Measurements from ENCODE around the gene MTRF1. TPM values are rescaled to one million over a fixed set of nuclear protein-coding genes. Genes with fewer than 3 reads are reported as not detected.

The MTRF1 gene
- total and polyA plus RNA-seq, 7 experiments from 2014 or later: 11.8 to 38.2 (median 22.7) TPM

- ChIA-PET POLR2A (no interaction called here), CTCF (no interaction called here)
- DNase-seq (no peak), ATAC-seq (no peak)
- Mint-ChIP-seq H3K4me3 (no peak overlapping the region), H3K27ac (no peak overlapping the region), H3K36me3 (peaks cover 3 to 28% (median 18%) of the 10 kb centered on the region in 5 donors), H3K27me3 (peaks cover 0 to 3% (median 0%) of the 10 kb centered on the region in 5 donors), H3K4me1 (peaks cover 0 to 4% (median 0%) of the 10 kb centered on the region in 7 donors), H3K9me3 (peaks cover 0 to 41% (median 16%) of the 10 kb centered on the region in 11 donors)
- Histone ChIP-seq H3K4me3 (ENCODE audit: low read length) (no peak overlapping the region), H3K36me3 (ENCODE audit: control insufficient read depth in 2 of 3, insufficient read depth in 3 of 3, low read length in 3 of 3) (no peaks in the 10 kb centered on the region), H3K27ac (ENCODE audit: low read depth, low read length) (no peak overlapping the region), H3K9me3 (ENCODE audit: control insufficient read depth in 2 of 3, low read length in 3 of 3) (peaks cover 0 to 4% (median 0%) of the 10 kb centered on the region in 3 experiments), H3K27me3 (ENCODE audit: control insufficient read depth in 2 of 2, insufficient read depth in 2 of 2, low read length in 2 of 2) (no peaks in the 10 kb centered on the region), H3K4me1 (ENCODE audit: control insufficient read depth in 2 of 2, insufficient read depth in 2 of 2, low read length in 2 of 2) (no peaks in the 10 kb centered on the region)
- intact Hi-C loops (cut with micrococcal nuclease): no loop called here
Observed at GRCh38 chr13:41212881-41213280, 50.5 kb downstream of the MTRF1 start.

DNA sequence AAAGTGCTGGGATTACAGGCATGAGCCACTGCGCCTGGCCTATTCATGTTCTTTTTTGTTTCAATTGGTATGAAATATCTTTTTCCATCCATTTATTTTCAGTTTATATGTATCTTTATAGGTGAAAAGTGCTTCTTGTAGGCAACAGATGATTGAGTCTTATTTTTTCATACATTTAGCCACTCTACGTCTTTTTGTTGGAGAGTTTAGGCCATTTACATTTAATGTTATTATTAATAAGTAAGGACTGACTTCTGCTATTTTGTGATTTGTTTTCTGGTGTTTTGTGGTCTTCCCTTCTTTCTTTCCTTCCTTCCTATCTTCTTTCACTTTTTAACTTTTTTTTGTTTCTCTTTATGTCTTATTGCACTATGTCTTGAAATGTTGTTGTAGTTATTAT, 52.3 kb downstream of the MTRF1 start:
- no peaks in the 10 kb centered on the region for H3K36me3 ChIP-seq (ENCODE audit: control insufficient read depth in 2 of 3, insufficient read depth in 3 of 3, low read length in 3 of 3)
- ChIA-PET CTCF (no interaction called here), POLR2A (no interaction called here)
- ATAC-seq (no peak), DNase-seq (no peak)
- intact Hi-C loops (cut with micrococcal nuclease): no loop called here
- H3K27me3 ChIP-seq (ENCODE audit: control insufficient read depth in 2 of 2, insufficient read depth in 2 of 2, low read length in 2 of 2): no peaks in the 10 kb centered on the region
- H3K4me3 ChIP-seq (ENCODE audit: low read length): no peak overlapping the region
- H3K4me3 Mint-ChIP-seq: no peak overlapping the region
- H3K36me3 Mint-ChIP-seq: peaks cover 3 to 28% (median 12%) of the 10 kb centered on the region in 5 donors
- H3K9me3 ChIP-seq (ENCODE audit: control insufficient read depth in 2 of 3, low read length in 3 of 3): peaks cover 0 to 4% (median 0%) of the 10 kb centered on the region in 3 experiments
- H3K27me3 Mint-ChIP-seq: peaks cover 0 to 7% (median 0%) of the 10 kb centered on the region in 5 donors
- peaks cover 0 to 44% (median 16%) of the 10 kb centered on the region in 11 donors for H3K9me3 Mint-ChIP-seq
- H3K4me1 Mint-ChIP-seq: peaks cover 0 to 5% (median 0%) of the 10 kb centered on the region in 7 donors
- H3K4me1 ChIP-seq (ENCODE audit: control insufficient read depth in 2 of 2, insufficient read depth in 2 of 2, low read length in 2 of 2): no peaks in the 10 kb centered on the region
- no peak overlapping the region for H3K27ac ChIP-seq (ENCODE audit: low read depth, low read length)
- no peak overlapping the region for H3K27ac Mint-ChIP-seq

- peaks cover 0 to 35% (median 15%) of the 10 kb centered on the region in 11 donors for H3K9me3 Mint-ChIP-seq
Observed at GRCh38 chr13:41206467-41206866, 56.9 kb downstream of the MTRF1 start.

GRCh38 chr13:41203810-41204209, 59.6 kb downstream of the MTRF1 start:
- no peaks in the 10 kb centered on the region for H3K36me3 ChIP-seq (ENCODE audit: control insufficient read depth in 2 of 3, insufficient read depth in 3 of 3, low read length in 3 of 3)
- H3K4me1 Mint-ChIP-seq: peaks cover 0 to 3% (median 0%) of the 10 kb centered on the region in 7 donors
- H3K36me3 Mint-ChIP-seq: no peaks in the 10 kb centered on the region
- no peaks in the 10 kb centered on the region for H3K27me3 ChIP-seq (ENCODE audit: control insufficient read depth in 2 of 2, insufficient read depth in 2 of 2, low read length in 2 of 2)
- peaks cover 0 to 13% (median 3%) of the 10 kb centered on the region in 11 donors for H3K9me3 Mint-ChIP-seq
- no peak overlapping the region for H3K4me3 ChIP-seq (ENCODE audit: low read length)
- H3K27ac ChIP-seq (ENCODE audit: low read depth, low read length): no peak overlapping the region
- no peaks in the 10 kb centered on the region for H3K4me1 ChIP-seq (ENCODE audit: control insufficient read depth in 2 of 2, insufficient read depth in 2 of 2, low read length in 2 of 2)
- H3K9me3 ChIP-seq (ENCODE audit: control insufficient read depth in 2 of 3, low read length in 3 of 3): no peaks in the 10 kb centered on the region
- ChIA-PET POLR2A (no interaction called here), CTCF (no interaction called here)
- H3K27ac Mint-ChIP-seq: no peak overlapping the region
- intact Hi-C loops (cut with micrococcal nuclease): no loop called here
- DNase-seq: no peak
- no peak overlapping the region for H3K4me3 Mint-ChIP-seq
- no peak for ATAC-seq
- peaks cover 0 to 7% (median 0%) of the 10 kb centered on the region in 5 donors for H3K27me3 Mint-ChIP-seq

More at GRCh38 chr13:41206467-41206866, 56.9 kb downstream of the MTRF1 start:
- POLR2A ChIA-PET: no interaction called here
- no peak overlapping the region for H3K27ac Mint-ChIP-seq
- H3K4me1 Mint-ChIP-seq: peaks cover 0 to 3% (median 0%) of the 10 kb centered on the region in 7 donors
- peaks cover 0 to 4% (median 0%) of the 10 kb centered on the region in 3 experiments for H3K9me3 ChIP-seq (ENCODE audit: control insufficient read depth in 2 of 3, low read length in 3 of 3)
- H3K36me3 Mint-ChIP-seq: peaks cover 0 to 15% (median 3%) of the 10 kb centered on the region in 5 donors
- H3K4me3 Mint-ChIP-seq: no peak overlapping the region
- DNase-seq (no peak), ATAC-seq (no peak)
- H3K36me3 ChIP-seq (ENCODE audit: control insufficient read depth in 2 of 3, insufficient read depth in 3 of 3, low read length in 3 of 3): no peaks in the 10 kb centered on the region
- no peak overlapping the region for H3K4me3 ChIP-seq (ENCODE audit: low read length)
- H3K27ac ChIP-seq (ENCODE audit: low read depth, low read length): no peak overlapping the region
- intact Hi-C loops (cut with micrococcal nuclease): no loop called here
- H3K4me1 ChIP-seq (ENCODE audit: control insufficient read depth in 2 of 2, insufficient read depth in 2 of 2, low read length in 2 of 2): no peaks in the 10 kb centered on the region
- no peaks in the 10 kb centered on the region for H3K27me3 ChIP-seq (ENCODE audit: control insufficient read depth in 2 of 2, insufficient read depth in 2 of 2, low read length in 2 of 2)
- H3K27me3 Mint-ChIP-seq: peaks cover 0 to 7% (median 0%) of the 10 kb centered on the region in 5 donors
- CTCF ChIA-PET: interaction anchor here (0.7 kb wide), 1 partner anchor 115 kb away, joined by 3 read pairs; no protein-coding TSS in a partner anchor

- no peaks in the 10 kb centered on the region for H3K36me3 Mint-ChIP-seq
- POLR2A ChIA-PET: interaction anchor here (0.8 to 0.9 kb wide), 2 partner anchors 65 to 128 kb away, joined by 3 to 5 read pairs; no protein-coding TSS in a partner anchor
- no peaks in the 10 kb centered on the region for H3K27me3 Mint-ChIP-seq
- Histone ChIP-seq H3K36me3 (ENCODE audit: control insufficient read depth in 2 of 3, insufficient read depth in 3 of 3, low read length in 3 of 3) (no peaks in the 10 kb centered on the region), H3K27ac (ENCODE audit: low read depth, low read length) (no peak overlapping the region), H3K4me1 (ENCODE audit: control insufficient read depth in 2 of 2, insufficient read depth in 2 of 2, low read length in 2 of 2) (no peaks in the 10 kb centered on the region), H3K4me3 (ENCODE audit: low read length) (no peak overlapping the region), H3K9me3 (ENCODE audit: control insufficient read depth in 2 of 3, low read length in 3 of 3) (no peaks in the 10 kb centered on the region), H3K27me3 (ENCODE audit: control insufficient read depth in 2 of 2, insufficient read depth in 2 of 2, low read length in 2 of 2) (no peaks in the 10 kb centered on the region)
- intact Hi-C loops (cut with micrococcal nuclease): no loop called here
- ATAC-seq: no peak
- peaks cover 0 to 8% (median 0%) of the 10 kb centered on the region in 7 donors for H3K4me1 Mint-ChIP-seq
- DNase-seq: no peak
- H3K4me3 Mint-ChIP-seq: no peak overlapping the region
- no peaks in the 10 kb centered on the region for H3K9me3 Mint-ChIP-seq
- CTCF ChIA-PET: no interaction called here
- H3K27ac Mint-ChIP-seq: no peak overlapping the region
Observed at GRCh38 chr13:41200126-41200525, 63.2 kb downstream of the MTRF1 start.

GRCh38 chr13:41199526-41199925, 63.9 kb downstream of the MTRF1 start:
- ATAC-seq (peak; percentile 44), DNase-seq (no peak)
- Mint-ChIP-seq H3K27me3 (no peaks in the 10 kb centered on the region), H3K9me3 (no peaks in the 10 kb centered on the region), H3K4me3 (no peak overlapping the region), H3K27ac (no peak overlapping the region), H3K36me3 (no peaks in the 10 kb centered on the region), H3K4me1 (peaks cover 0 to 11% (median 2%) of the 10 kb centered on the region in 7 donors)
- Histone ChIP-seq H3K4me1 (ENCODE audit: control insufficient read depth in 2 of 2, insufficient read depth in 2 of 2, low read length in 2 of 2) (no peaks in the 10 kb centered on the region), H3K9me3 (ENCODE audit: control insufficient read depth in 2 of 3, low read length in 3 of 3) (no peaks in the 10 kb centered on the region), H3K4me3 (ENCODE audit: low read length) (no peak overlapping the region), H3K36me3 (ENCODE audit: control insufficient read depth in 2 of 3, insufficient read depth in 3 of 3, low read length in 3 of 3) (no peaks in the 10 kb centered on the region), H3K27ac (ENCODE audit: low read depth, low read length) (no peak overlapping the region), H3K27me3 (ENCODE audit: control insufficient read depth in 2 of 2, insufficient read depth in 2 of 2, low read length in 2 of 2) (no peaks in the 10 kb centered on the region)
- intact Hi-C loops (cut with micrococcal nuclease): loop anchor here in 1 of 2 donors (10.0 kb wide), 1 partner anchor 1545 kb away; the partner anchor contains the start of gene COG6
- POLR2A ChIA-PET: no interaction called here
- CTCF ChIA-PET: no interaction called here

DNA sequence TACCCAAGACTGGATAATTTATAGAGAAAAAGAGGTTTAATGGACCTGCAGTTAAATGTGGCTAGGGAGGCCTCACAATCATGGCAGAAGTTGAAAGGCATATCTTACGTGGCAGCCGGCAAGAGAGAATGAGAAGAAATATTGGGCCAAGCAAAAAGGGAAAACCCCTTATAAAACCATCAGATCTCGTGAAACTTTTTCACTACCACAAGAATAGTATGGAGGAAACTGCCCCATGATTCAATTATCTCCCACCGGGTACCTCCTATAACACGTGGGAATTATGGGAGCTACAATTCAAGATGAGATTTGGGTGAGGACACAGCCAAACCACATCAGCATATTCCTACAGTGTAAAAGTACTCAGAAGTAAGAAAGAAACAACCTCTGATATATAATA, 64.3 kb downstream of the MTRF1 start:
- H3K27ac ChIP-seq (ENCODE audit: low read depth, low read length): no peak overlapping the region
- Mint-ChIP-seq H3K27ac (no peak overlapping the region), H3K4me3 (no peak overlapping the region), H3K27me3 (no peaks in the 10 kb centered on the region), H3K36me3 (peaks cover 0 to 3% (median 0%) of the 10 kb centered on the region in 5 donors), H3K4me1 (peaks cover 0 to 15% (median 7%) of the 10 kb centered on the region in 7 donors), H3K9me3 (no peaks in the 10 kb centered on the region)
- ChIA-PET CTCF (interaction anchor here (0.7 kb wide), 1 partner anchor 1522 kb away, joined by 3 read pairs; no protein-coding TSS in a partner anchor), POLR2A (no interaction called here)
- no peaks in the 10 kb centered on the region for H3K9me3 ChIP-seq (ENCODE audit: control insufficient read depth in 2 of 3, low read length in 3 of 3)
- H3K4me3 ChIP-seq (ENCODE audit: low read length): no peak overlapping the region
- DNase-seq (no peak), ATAC-seq (no peak)
- no peaks in the 10 kb centered on the region for H3K36me3 ChIP-seq (ENCODE audit: control insufficient read depth in 2 of 3, insufficient read depth in 3 of 3, low read length in 3 of 3)
- H3K4me1 ChIP-seq (ENCODE audit: control insufficient read depth in 2 of 2, insufficient read depth in 2 of 2, low read length in 2 of 2): no peaks in the 10 kb centered on the region
- no peaks in the 10 kb centered on the region for H3K27me3 ChIP-seq (ENCODE audit: control insufficient read depth in 2 of 2, insufficient read depth in 2 of 2, low read length in 2 of 2)
- intact Hi-C loops (cut with micrococcal nuclease): loop anchor here in 1 of 2 donors (10.0 kb wide), 1 partner anchor 1544 kb away; the partner anchor contains the start of gene COG6
